GM19467 (cell line): ENCODE data around the gene C4orf36.
A peak's percentile ranks its signal among the peaks of the same experiment; 100 is the strongest.

ENCODE experiments used
- ATAC-seq: cut with Tn5 transposase; IDR thresholded peaks from one replicate; pipeline ENCODE4 v1.9.1; 2021; ENCODE audit warnings: mild to moderate bottlenecking, moderate library complexity; ENCODE audit not compliant: unreplicated experiment

The C4orf36 gene, protein sequence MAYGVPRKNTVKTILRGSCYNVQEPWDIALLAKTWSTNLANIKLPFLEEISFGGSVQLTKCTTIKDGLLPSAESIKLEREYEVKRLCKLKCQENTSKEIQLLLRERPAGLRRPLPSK

DNA sequence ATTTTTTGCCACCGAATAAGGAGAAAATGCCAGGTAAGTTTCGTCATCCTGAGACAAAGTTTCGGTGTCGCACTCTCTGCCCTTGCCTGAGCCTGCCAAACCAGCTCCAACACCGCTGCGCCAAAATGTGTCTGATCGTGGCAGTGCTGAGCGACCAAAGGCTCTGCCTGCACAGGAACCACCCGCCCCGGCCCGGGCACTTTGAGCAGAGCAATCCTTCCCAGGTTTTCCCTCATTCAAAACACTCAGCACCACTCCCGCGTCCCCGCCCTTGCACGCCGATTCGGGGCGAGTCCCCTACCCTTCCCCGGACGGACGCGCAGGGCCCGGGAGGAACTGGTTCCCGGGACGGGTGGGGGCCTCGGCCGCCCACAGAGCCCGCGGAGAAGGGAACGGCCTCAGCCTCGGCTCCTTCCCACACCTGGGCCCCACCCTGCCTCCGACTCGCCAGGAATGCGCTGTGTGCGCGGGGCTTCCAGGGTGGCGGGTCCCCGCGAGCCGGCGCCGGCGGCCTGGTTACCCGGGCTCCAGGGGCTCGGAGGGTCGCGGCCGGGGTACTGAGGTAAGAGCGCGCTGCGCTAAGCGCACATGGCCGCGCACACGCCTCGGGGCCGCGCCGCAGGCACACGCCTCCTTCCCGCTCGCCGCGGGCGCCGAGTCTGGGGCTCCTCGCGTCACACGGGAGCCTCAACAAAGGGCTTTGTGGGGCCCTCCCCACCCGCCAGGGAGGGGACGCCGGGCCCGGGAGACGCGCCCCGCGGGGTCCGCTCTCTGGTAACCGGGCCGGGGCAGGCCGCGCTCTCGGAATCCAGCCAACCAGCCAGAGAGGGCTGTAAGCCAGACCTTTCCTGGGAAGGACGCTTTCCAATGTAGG, at the start of gene C4orf36:
Gene C4orf36, minus strand, starts transcription at position 661 of the 874 bp plus-strand sequence. CDS start 902 bp downstream, outside the sequence.
- ATAC-seq = no peak

DNA sequence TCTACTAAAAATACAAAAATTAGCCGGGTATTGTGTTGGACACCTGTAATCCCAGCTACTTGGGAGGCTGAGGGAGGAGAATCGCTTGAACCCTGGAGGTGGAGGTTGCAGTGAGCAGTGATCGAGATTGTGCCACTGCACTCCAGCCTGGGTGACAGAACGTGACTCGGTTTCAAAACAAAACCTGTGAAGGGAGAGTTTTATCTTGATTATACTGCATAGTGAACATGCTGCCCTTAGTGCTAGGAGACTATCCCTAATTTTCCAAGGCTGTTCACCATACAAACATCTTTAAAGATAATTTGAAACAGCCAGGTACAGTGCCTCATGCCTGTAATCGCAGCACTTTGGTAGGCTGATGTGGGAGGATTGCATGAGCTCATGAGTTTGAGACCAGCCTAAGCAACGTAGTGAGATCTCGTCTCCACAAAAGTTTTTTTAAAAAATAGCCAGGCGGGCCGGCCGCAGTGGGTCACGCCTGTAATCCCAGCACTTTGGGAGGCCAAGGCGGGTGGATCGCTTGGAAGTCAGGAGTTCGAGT, 48.8 kb upstream of the C4orf36 start:
- no peak for ATAC-seq

DNA sequence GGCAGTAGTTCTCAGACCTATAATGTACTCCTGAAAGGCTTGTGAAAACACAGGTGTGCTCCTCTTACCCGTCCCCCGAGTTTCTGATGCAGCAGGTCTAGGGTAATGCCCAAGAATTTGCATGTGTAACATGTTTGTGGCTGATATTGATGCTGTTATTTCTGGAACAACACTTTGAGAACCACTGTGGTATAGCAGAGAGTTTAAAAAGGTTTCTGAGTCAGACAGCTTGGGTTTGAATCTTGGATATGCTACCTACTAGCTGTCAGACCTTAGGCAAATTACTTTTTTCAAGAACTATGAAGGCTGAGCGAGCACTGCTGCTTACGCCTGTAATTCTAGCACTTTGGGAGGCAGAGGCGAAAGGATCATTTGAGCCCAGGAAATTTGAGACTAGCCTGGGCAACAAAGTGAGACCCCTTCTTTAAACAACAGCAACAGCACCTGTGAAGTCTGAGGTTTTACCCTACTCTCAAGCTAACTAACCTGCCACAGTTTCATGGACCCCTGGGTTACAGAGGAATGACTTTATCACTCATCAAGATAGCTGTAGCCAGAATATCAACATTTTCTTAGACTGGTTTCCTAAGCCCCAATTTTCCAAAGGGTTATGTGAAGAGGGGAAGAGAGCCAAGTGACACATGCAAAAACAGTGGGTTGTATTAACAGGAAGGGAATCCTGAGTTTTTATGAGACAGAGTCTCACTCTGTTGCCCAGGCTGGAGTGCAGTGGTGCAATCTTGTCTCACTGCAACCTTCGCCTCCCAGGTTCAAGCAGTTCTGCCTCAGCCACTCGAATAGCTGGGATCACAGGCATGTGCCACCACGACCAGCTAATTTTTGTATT, 47.7 kb upstream of the C4orf36 start:
- ATAC-seq = peak; percentile 56

DNA sequence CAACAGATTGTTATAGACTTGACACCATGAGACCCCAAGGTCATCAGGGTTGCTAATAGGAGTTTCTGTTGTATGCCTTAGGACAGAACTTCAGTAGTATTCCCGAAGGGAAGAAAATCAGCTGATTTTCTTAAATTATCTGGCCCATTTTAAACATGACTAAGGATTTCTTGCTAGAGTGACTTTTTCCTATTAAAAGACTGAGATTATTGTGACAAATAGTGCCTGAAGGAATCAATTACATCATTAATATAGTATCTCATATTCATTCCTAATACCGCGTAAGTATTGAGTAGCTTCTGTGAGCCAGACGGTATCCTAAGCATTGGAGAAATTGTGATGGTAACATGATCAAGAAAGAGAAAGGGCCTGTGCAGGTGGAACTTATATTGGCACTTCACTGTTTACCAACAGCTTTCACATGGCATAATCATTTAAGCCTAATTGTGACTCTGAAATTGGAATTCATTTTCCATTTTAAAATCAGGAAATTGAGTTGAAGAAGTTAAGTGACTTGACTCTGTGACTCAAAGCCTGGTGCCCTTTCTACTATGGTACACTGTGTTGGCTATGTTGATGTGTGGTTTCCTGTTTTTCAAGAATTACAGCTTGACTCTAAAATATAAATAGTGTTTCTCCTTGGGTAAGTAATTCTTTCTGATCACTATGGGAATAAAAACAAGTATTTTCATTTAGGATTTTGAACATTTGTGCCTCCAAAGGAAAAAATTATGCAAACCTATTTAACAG, 46.7 kb upstream of the C4orf36 start:
- ATAC-seq = no peak

DNA sequence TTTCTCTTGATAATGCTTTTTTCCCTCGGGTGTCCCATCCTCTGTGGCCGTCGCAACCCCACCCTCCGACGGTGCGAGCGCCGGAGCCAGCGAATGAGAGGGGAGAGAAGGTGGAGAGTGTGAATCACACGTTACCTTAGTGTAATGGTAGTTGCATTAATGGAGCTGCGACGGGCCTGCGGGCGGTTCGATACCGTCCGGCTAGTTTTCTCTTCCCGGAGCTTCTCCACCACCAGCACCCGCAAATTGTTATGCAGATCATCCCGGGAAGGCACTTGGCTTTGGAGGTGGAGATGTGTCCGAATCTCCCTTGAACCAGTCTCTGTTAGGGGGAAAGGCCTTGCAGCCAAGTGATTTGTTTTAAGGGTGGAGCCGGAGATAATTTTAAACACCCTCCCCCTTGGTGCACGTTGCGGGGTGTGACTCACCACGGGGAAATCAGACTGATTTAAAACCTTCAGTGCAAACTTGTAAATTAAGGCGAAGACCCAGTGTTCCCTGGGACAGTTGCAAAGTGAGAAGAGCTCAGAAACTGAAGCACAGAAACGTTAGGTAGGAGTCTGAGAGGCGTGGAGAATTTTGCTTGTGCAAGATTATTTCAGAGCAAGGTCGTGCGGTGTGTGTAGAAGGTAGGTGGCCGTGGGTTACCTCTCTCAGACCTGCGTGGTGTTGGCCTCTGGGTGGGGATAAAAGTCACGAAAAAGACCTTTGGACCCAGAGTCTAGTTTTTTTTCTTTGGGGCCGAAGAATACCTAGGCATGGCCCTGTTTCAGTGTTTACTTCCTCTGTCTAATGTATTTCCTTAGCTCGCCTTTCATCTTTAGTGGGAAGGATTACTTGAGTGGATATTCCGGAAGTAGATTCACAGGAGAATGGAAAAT, 43.9 kb upstream of the C4orf36 start:
- ATAC-seq = peak; percentile 23

DNA sequence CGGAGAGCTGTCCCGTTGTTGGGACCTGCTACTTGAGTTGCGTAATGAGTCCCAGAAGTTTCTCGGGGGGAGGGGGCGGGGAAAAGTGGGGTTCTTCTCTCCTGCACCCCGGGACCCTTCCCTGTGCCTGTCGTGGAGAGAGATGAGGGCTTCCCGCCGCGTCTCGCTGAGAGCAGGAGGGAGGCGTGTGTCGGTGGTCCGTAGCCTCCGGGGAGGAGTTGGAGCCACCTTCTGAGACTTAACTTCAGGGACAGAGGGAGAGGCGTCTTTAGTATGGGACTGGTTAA, 43.3 kb upstream of the C4orf36 start:
- no peak for ATAC-seq

DNA sequence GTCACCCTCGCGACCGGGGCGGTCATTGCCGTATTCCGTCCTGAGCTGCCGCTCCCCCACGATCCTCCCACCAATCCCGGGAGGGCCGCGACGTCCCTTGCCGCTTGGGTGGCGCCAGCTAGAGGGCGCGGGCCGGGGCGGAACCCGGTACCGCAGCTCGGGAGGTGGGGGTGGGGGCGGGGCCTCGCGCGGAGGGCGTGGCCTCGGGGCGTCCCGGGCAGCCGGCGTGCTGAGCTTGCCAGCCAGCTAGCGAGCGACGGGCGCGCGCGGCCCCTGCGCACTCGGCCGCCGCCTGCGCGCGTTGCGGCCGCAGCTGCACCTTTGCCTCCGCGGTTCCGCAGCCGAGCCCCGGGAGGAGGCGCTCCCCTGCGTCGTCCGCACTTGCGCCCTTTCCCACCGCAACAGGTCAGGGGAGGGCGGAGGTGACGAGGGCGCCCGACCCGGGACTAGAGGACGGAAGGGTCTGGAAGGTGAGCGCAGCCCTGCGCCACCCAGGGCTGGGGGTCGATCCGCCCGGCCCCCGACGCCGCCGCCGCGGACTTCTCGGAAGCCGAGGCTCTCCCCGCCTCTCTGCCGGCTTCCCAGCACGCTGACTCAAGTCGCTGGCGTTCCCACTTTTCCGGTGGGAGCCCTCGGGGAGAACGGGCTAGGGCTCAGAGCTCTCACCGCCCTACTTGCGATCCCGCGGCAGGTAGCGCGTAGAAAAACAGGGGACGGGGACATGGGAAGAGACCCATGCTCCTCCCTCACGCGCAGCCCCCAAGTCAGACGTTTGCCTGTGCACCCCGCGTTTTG, 42.7 kb upstream of the C4orf36 start, which contains the start of gene AFF1:
Gene AFF1, plus strand, starts transcription at position 241 of the 795 bp plus-strand sequence. CDS start 13,523 bp downstream, outside the sequence.
- ATAC-seq = peak; percentile 48

DNA sequence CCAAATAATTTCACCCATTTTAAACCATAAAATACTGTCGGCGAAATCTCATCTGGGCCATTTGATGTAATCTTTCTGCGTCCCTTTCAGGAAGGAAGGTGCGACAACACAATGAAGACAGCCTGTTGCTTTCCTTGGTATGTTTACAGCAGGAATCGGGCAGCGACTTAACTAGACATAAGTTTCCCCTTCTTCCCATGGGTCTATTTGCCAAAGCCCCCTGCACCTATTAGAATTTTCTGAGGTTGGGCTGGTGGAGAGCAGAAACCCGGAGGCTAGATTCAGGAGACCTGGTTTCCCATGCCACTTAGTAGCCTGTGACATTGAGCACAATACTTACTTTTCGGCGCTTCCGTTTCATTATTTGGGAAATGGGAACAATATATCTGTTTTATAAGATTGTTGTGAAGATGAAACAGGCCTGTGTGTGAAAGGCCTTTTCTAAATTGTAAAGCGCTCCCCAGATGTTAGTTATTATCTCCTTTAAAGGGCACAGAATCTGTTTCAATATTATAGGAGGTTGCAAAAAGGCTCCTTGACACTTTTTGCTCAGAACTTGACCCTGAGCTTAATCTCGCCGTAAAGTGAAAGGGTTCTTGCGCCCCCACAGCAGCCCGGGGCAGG, 42.0 kb upstream of the C4orf36 start:
- ATAC-seq = no peak

DNA sequence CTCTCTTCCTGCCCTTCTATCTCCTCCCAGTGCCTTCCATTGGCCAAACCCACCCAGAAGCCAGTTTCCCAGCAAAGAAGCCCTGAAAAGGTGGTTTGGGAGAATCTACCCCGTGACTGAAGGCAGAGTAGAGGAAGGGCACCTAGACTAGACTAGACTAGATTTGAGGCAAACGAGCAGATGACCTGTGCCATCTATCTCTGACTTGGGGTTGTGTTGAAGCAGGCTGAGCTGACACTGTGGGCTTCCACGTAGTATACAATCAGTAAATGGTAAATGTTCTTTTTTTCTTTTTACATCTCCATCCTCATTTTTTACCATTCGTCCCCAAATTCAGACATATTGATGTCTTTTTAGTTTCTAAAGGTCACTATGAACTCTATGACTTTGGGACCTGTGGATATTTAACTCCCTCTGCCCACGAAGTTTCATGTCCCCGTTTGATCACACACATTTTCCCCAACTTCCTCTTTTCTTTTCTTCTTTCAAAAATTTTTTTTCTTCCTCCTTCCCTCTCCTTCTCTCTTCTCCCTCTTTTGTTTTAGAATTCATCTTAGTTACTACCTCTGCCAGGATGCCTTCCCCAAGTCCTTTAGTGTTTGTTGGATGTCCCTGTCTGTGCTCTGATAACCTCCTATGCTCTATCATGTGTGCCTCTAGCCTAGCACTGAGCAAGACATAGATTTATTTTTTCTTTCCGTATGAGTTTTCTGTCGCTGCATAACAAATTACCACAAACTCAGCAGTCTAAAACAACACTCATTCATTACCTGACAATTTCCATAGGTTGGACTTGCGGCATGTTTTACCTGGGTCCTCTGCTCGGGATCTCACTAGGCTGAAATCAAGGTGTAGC, 36.4 kb upstream of the C4orf36 start:
- ATAC-seq = no peak

DNA sequence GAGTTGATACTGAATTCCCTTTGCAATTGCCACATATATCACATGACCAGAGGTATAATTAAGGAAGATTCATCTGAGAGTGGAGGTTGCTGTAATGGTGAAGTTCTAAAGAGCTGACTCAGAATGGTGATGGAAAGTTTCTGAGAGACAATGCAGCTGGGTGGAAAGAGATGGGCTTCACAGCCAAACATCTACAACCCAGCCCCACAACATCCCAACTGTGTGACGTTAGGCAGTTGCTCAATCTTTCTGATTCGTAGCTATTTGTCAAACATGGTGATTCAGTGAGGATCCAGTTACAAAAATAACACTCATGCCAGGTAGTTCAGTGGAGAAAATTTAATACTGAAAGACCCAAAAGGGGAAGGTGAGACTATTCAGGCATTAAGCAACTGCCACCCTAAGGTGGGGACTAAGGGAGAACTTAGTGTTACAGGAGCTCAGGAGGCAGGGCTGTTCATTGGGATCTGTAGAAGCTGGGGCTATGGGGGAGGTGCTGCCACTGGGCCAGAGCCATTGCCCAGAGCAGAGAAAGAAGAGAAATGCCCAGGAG, 35.7 kb upstream of the C4orf36 start:
- no peak for ATAC-seq

DNA sequence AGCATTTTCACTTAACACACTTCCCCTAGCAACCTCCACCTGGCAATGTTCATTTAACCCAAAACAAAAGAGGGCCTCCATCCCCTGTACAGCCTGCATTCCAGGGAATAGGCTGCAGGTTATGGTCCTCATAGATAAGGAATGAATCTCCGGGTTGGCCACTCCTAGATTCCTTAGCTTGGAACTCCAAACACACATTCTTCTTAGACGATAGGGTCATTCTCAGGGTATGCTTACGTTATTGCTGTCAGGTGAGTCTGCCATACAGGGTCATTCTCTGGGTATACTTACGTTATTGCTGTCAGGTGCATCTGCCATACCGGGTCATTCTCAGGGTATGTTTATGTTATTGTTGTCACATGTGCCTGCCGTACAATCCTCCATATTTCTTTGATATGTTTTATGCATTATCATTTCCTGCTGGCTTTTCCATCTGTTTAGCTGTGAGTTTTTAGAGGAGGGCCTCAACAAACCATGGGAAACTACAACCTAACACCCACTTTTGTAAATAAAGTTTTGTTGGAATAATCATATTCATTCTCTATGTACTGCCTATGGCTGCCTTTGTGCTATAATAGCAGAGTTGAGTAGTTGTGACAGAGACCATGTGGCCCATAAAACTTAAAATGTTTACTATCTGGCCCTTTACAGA, 34.3 kb upstream of the C4orf36 start:
- no peak for ATAC-seq

DNA sequence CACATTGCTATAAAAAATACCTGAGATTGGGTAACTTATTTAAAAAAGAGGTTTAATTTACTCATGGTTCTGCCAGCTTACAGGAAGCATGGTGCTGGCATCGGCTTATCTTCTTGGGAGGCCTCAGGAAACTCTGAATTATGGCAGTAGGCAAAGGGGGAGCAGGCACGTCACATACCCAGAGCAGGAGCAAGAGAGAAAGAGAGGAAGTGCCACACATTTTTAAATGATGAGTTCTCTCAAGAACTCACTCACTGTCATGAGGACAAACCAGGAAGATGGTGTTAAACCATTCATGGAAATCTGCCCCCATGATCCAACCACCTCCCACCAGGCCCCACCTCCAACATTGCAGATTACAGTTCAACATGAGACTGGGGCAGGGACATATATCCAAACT, 32.6 kb upstream of the C4orf36 start:
- no peak for ATAC-seq

DNA sequence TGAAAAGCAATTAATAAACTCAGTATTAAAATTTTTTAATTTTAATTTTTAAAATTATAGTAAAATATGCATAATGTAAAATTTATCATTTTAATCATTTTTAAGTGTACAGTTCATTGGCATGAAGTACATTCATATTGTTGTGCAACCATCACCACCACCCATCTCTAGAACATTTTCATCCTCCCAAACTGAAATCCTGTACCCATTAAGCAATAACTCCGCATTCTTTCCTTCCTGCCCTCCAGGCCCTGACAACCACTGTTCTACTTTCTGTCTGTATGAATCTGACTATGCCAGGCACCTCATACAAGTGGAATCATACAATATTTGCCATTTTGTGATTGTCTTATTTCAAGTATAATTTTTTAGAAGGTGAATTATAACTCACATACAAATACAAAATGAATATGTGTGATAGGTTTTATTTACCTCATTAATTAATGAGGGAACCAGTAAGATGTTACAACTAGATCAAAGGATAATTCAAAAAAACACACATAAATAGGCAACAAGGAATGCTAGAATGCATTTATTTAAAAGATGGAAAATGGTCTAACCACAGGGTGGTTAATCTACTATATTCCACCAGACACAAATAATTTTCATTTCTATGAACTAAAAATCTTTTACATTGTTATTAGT, 29.5 kb upstream of the C4orf36 start:
- no peak for ATAC-seq

DNA sequence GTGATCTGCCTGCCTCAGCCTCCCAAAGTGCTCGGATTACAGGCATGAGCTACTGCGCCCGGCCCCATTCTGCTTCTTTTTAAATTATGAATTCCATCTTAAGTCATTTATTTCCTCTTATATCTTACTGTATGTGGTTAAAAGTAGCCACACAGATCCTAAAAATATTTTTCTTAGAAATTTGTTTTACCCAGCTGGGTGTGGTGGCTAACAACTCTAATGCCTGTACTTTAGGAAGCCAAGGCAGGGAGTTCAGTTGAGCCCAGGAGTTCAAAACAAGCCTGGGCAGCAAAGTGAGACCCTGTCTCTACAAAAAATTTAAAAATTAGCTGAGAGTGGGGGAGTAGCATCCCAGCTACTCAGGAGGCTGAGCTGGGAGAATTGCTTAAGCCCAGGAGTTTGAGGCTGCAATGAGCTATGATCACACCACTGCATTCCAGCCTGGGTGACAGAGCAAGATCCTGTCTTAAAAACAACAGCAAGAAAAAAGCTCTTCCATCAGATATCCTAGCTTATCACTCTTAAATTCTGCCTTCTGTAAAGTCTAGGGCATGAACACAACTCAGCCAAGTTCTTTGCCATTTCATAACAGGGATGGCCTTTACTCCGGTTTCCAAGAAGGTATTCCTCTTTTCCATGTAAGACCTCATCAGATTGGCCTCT, 27.5 kb upstream of the C4orf36 start:
- no peak for ATAC-seq

DNA sequence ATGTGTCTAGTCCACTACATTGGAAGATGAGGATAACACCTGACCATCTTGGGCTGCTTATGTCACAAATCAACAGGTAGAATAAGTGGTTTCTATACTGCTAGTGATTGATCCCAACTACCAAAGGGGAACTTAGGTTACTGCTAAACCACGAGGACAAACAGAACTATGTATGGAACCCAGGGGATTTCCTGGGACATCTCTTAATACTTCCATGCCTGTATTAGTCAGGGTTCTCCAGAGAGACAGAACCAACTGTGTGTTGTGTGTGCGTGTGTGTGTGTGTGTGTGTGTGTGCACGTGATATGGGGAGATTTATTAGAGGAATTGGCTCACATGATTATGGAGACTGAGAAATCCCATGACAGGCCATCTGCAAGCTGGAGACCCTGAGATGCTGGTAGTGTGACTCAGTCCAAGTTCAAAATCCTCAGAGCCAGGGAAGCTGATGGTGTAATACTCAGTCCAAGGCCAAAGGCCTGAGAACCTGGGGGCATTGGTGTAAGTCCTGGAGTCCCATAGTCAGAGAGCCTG, 26.4 kb upstream of the C4orf36 start:
- no peak for ATAC-seq
